ENCODE results near the gene RAPGEF6.

DNA sequence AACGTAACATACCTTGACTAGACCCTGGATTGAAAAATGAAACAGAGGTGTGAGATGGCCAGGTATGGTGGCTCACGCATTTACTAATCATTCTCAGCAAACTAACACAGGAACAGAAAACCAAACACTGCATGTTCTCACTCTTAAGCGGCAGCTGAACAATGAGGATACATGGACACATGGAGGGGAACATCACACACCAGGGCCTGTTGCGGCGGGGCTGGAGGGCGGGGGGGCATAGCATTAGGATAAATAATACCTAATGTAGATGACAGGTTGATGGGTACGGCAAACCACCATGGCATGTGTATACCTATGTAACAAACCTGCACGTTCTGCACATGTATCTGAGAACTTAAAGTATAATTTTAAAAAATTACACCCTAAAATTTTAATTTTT is 15.9 kb downstream of the RAPGEF6 start:
- TF ChIP-seq, protein P1, sequence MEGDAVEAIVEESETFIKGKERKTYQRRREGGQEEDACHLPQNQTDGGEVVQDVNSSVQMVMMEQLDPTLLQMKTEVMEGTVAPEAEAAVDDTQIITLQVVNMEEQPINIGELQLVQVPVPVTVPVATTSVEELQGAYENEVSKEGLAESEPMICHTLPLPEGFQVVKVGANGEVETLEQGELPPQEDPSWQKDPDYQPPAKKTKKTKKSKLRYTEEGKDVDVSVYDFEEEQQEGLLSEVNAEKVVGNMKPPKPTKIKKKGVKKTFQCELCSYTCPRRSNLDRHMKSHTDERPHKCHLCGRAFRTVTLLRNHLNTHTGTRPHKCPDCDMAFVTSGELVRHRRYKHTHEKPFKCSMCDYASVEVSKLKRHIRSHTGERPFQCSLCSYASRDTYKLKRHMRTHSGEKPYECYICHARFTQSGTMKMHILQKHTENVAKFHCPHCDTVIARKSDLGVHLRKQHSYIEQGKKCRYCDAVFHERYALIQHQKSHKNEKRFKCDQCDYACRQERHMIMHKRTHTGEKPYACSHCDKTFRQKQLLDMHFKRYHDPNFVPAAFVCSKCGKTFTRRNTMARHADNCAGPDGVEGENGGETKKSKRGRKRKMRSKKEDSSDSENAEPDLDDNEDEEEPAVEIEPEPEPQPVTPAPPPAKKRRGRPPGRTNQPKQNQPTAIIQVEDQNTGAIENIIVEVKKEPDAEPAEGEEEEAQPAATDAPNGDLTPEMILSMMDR (IDR thresholded peaks at IDR 0.05): no peak
- no peak for TF ChIP-seq POLR2AphosphoS5 (IDR thresholded peaks at IDR 0.05)
